Smooth muscle cell of the brain vasculature (primary cell): ENCODE measurements around the gene ELFN2.

Experiments used
- DNase-seq: peaks from one replicate; pipeline ENCODE4 v3.0.0-alpha.2; 2012; ENCODE audit warnings: low read depth, low spot score

ELFN2 gene

GRCh38 chr22:37358386-37358785, 68.9 kb downstream of the ELFN2 start:
- DNase-seq, result no peak

GRCh38 chr22:37357446-37358075, 69.7 kb downstream of the ELFN2 start:
- no peak for DNase-seq

- DNase-seq, result no peak
Observed at GRCh38 chr22:37356922-37357321, 70.4 kb downstream of the ELFN2 start.

- no peak for DNase-seq
Observed at GRCh38 chr22:37355174-37355573, 72.1 kb downstream of the ELFN2 start.

GRCh38 chr22:37354670-37355069, 72.6 kb downstream of the ELFN2 start:
- no peak for DNase-seq

- DNase-seq, result no peak
Observed at GRCh38 chr22:37354261-37354660, 73.0 kb downstream of the ELFN2 start.

GRCh38 chr22:37353839-37354238, 73.4 kb downstream of the ELFN2 start:
- no peak for DNase-seq

GRCh38 chr22:37352481-37352880, 74.8 kb downstream of the ELFN2 start:
- no peak for DNase-seq

- no peak for DNase-seq
Observed at GRCh38 chr22:37351232-37351631, 76.0 kb downstream of the ELFN2 start.

- DNase-seq, result no peak
Observed at GRCh38 chr22:37349043-37349814, 78.0 kb downstream of the ELFN2 start.

GRCh38 chr22:37346505-37346895, 80.8 kb downstream of the ELFN2 start:
- no peak for DNase-seq

- DNase-seq, result no peak
Observed at GRCh38 chr22:37345863-37346504, 81.3 kb downstream of the ELFN2 start.

GRCh38 chr22:37344735-37345449, 82.4 kb downstream of the ELFN2 start:
- no peak for DNase-seq

- DNase-seq, result no peak
Observed at GRCh38 chr22:37343863-37344734, 83.2 kb downstream of the ELFN2 start.

- DNase-seq, result no peak
Observed at GRCh38 chr22:37343348-37343747, 83.9 kb downstream of the ELFN2 start.

- no peak for DNase-seq
Observed at GRCh38 chr22:37342065-37342464, 85.2 kb downstream of the ELFN2 start.

- DNase-seq, result no peak
Observed at GRCh38 chr22:37340331-37341262, 86.7 kb downstream of the ELFN2 start.

GRCh38 chr22:37338539-37339246, 88.6 kb downstream of the ELFN2 start:
- no peak for DNase-seq

GRCh38 chr22:37337204-37337943, 89.9 kb downstream of the ELFN2 start:
- DNase-seq, result no peak
